ENCODE measurements around the gene ARHGAP6.

- TF ChIP-seq SUZ12 (IDR thresholded peaks at IDR 0.05; ENCODE audit: extremely low read depth, insufficient read depth, insufficient read length) (no peak), YY1 (IDR thresholded peaks at IDR 0.05; ENCODE audit: insufficient read depth, insufficient read length) (no peak), ZNF274 (IDR thresholded peaks at IDR 0.05; ENCODE audit: low read depth, low read length) (no peak)
Measured at GRCh38 chrX:11143931-11144678, 521.6 kb downstream of the ARHGAP6 start.
